ENCODE results near the gene DVL2.

DNA sequence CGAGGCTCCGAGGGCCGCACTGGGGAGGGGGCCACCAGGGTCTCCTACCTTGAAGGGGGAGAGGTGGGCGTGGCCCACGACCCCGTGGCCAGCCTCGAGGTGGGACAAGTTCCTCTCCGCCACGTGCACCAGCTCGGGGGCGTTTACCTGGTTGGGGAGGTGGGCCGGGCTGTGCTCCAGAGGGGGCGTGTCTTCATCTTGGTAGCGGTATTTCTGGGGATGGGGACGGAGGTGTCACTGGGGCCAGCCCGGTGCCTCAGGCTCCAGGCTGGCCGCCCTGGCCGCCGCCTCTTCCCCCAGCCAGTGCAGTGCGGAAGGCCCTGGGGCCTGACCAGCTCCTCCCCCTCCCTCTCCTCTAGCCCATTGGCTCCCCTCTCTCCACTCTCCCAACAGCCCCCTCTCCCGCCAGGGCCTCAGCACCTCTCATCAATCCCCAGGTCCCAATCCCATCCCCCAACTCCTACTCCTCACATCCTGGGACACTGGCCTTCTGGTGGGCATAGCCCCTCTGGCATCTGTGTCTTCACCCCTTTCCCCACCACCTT lies 26.2 kb downstream of the DVL2 start:
- TF ChIP-seq, protein P1, sequence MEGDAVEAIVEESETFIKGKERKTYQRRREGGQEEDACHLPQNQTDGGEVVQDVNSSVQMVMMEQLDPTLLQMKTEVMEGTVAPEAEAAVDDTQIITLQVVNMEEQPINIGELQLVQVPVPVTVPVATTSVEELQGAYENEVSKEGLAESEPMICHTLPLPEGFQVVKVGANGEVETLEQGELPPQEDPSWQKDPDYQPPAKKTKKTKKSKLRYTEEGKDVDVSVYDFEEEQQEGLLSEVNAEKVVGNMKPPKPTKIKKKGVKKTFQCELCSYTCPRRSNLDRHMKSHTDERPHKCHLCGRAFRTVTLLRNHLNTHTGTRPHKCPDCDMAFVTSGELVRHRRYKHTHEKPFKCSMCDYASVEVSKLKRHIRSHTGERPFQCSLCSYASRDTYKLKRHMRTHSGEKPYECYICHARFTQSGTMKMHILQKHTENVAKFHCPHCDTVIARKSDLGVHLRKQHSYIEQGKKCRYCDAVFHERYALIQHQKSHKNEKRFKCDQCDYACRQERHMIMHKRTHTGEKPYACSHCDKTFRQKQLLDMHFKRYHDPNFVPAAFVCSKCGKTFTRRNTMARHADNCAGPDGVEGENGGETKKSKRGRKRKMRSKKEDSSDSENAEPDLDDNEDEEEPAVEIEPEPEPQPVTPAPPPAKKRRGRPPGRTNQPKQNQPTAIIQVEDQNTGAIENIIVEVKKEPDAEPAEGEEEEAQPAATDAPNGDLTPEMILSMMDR (IDR thresholded peaks at IDR 0.05; ENCODE audit: insufficient read depth, low read length), result no peak
- TF ChIP-seq POLR2AphosphoS5 (IDR thresholded peaks at IDR 0.05; ENCODE audit: low read depth) (no peak), GABPA (IDR thresholded peaks at IDR 0.05; ENCODE audit: low read depth) (no peak), SPI1 (IDR thresholded peaks at IDR 0.05; ENCODE audit: borderline replicate concordance, low read depth) (no peak)
- TF ChIP-seq, protein P2, sequence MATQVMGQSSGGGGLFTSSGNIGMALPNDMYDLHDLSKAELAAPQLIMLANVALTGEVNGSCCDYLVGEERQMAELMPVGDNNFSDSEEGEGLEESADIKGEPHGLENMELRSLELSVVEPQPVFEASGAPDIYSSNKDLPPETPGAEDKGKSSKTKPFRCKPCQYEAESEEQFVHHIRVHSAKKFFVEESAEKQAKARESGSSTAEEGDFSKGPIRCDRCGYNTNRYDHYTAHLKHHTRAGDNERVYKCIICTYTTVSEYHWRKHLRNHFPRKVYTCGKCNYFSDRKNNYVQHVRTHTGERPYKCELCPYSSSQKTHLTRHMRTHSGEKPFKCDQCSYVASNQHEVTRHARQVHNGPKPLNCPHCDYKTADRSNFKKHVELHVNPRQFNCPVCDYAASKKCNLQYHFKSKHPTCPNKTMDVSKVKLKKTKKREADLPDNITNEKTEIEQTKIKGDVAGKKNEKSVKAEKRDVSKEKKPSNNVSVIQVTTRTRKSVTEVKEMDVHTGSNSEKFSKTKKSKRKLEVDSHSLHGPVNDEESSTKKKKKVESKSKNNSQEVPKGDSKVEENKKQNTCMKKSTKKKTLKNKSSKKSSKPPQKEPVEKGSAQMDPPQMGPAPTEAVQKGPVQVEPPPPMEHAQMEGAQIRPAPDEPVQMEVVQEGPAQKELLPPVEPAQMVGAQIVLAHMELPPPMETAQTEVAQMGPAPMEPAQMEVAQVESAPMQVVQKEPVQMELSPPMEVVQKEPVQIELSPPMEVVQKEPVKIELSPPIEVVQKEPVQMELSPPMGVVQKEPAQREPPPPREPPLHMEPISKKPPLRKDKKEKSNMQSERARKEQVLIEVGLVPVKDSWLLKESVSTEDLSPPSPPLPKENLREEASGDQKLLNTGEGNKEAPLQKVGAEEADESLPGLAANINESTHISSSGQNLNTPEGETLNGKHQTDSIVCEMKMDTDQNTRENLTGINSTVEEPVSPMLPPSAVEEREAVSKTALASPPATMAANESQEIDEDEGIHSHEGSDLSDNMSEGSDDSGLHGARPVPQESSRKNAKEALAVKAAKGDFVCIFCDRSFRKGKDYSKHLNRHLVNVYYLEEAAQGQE (IDR thresholded peaks at IDR 0.05; ENCODE audit: insufficient replicate concordance, low read depth), result no peak

Measured in HL-60 (cell line).